IPS-18a (cell line): ENCODE data around the gene NLGN2.

Source experiments
- H3K27ac ChIP-seq: one replicate; pipeline ENCODE4 v1.5.1; 2013; ENCODE audit warnings: low read length
- H3K27me3 ChIP-seq: one replicate; pipeline ENCODE4 v1.6.1; 2013; ENCODE audit warnings: mild to moderate bottlenecking, low read length; ENCODE audit not compliant: control insufficient read depth, insufficient read depth
- H3K36me3 ChIP-seq: one replicate; pipeline ENCODE4 v1.6.1; 2013; ENCODE audit warnings: low read depth, low read length; ENCODE audit not compliant: control insufficient read depth
- H3K4me1 ChIP-seq: one replicate; pipeline ENCODE4 v1.6.1; 2013; ENCODE audit warnings: low read depth, low read length; ENCODE audit not compliant: control insufficient read depth
- H3K4me3 ChIP-seq: one replicate; pipeline ENCODE4 v1.5.1; 2013; ENCODE audit warnings: low read length
- H3K9ac ChIP-seq: one replicate; pipeline ENCODE4 v1.6.1; 2013; ENCODE audit warnings: mild to moderate bottlenecking, low read length, moderate library complexity
- H3K9me3 ChIP-seq: one replicate; pipeline ENCODE4 v1.6.1; 2013; ENCODE audit warnings: low read depth, low read length; ENCODE audit not compliant: control insufficient read depth

Gene NLGN2

GRCh38 chr17:7393613-7394451, 13.8 kb upstream of the NLGN2 start:
- Histone ChIP-seq H3K36me3 (peaks cover 13% of the 10 kb centered on the region), H3K9me3 (no peaks in the 10 kb centered on the region), H3K9ac (peak overlapping the region; percentile 61), H3K4me1 (no peaks in the 10 kb centered on the region), H3K27ac (no peak overlapping the region), H3K4me3 (peak overlapping the region; percentile 85), H3K27me3 (no peaks in the 10 kb centered on the region)

GRCh38 chr17:7394452-7395191, 13.0 kb upstream of the NLGN2 start, which contains the start of gene PLSCR3:
Gene PLSCR3, minus strand, starts transcription at chr17:7394525. Its CDS starts 415 bp downstream, at chr17:7394110.
- H3K4me1 ChIP-seq, result no peaks in the 10 kb centered on the region
- H3K9ac ChIP-seq, result peak within 1 kb of the TSS; percentile 61
- no peaks in the 10 kb centered on the region for H3K27me3 ChIP-seq
- no peaks in the 10 kb centered on the region for H3K9me3 ChIP-seq
- H3K36me3 ChIP-seq, result peaks cover 6% of the 10 kb centered on the region
- no peak within 1 kb of the TSS for H3K27ac ChIP-seq
- peak within 1 kb of the TSS; percentile 85 for H3K4me3 ChIP-seq

- H3K27ac ChIP-seq, result no peak overlapping the region
- no peak overlapping the region for H3K9ac ChIP-seq
- H3K4me1 ChIP-seq, result no peaks in the 10 kb centered on the region
- no peaks in the 10 kb centered on the region for H3K9me3 ChIP-seq
- peaks cover 3% of the 10 kb centered on the region for H3K36me3 ChIP-seq
- H3K27me3 ChIP-seq, result no peaks in the 10 kb centered on the region
- no peak overlapping the region for H3K4me3 ChIP-seq
Observed at GRCh38 chr17:7396147-7396546, 11.5 kb upstream of the NLGN2 start.

- H3K4me1 ChIP-seq, result peaks cover 7% of the 10 kb centered on the region
Observed at GRCh38 chr17:7398612-7399011, 9.0 kb upstream of the NLGN2 start.

GRCh38 chr17:7403043-7403726, 4.5 kb upstream of the NLGN2 start:
- Histone ChIP-seq H3K4me3 (peak overlapping the region; percentile 88), H3K27me3 (no peaks in the 10 kb centered on the region), H3K27ac (no peak overlapping the region)

More at GRCh38 chr17:7398612-7399011, 9.0 kb upstream of the NLGN2 start:
- no peaks in the 10 kb centered on the region for H3K27me3 ChIP-seq
- H3K27ac ChIP-seq, result no peak overlapping the region
- H3K9ac ChIP-seq, result no peak overlapping the region
- H3K36me3 ChIP-seq, result no peaks in the 10 kb centered on the region
- no peak overlapping the region for H3K4me3 ChIP-seq
- no peaks in the 10 kb centered on the region for H3K9me3 ChIP-seq

GRCh38 chr17:7403727-7403976, 4.0 kb upstream of the NLGN2 start:
- peaks cover 23% of the 10 kb centered on the region for H3K4me1 ChIP-seq
- H3K27ac ChIP-seq, result peak overlapping the region; percentile 43
- H3K27me3 ChIP-seq, result no peaks in the 10 kb centered on the region
- peak overlapping the region; percentile 72 for H3K9ac ChIP-seq
- peak overlapping the region; percentile 88 for H3K4me3 ChIP-seq
- no peaks in the 10 kb centered on the region for H3K36me3 ChIP-seq
- no peaks in the 10 kb centered on the region for H3K9me3 ChIP-seq

More at GRCh38 chr17:7403043-7403726, 4.5 kb upstream of the NLGN2 start:
- Histone ChIP-seq H3K9me3 (no peaks in the 10 kb centered on the region), H3K9ac (peak overlapping the region; percentile 72), H3K36me3 (no peaks in the 10 kb centered on the region), H3K4me1 (peaks cover 23% of the 10 kb centered on the region)

- Histone ChIP-seq H3K9ac (peak within 1 kb of the TSS; percentile 72), H3K9me3 (no peaks in the 10 kb centered on the region), H3K4me1 (peaks cover 23% of the 10 kb centered on the region), H3K36me3 (peaks cover 5% of the 10 kb centered on the region), H3K27ac (peak within 1 kb of the TSS; percentile 43), H3K27me3 (no peaks in the 10 kb centered on the region), H3K4me3 (peak within 1 kb of the TSS; percentile 88)
Observed at GRCh38 chr17:7403977-7404736, 3.5 kb upstream of the NLGN2 start, which contains the start of gene TMEM256. Gene TMEM256, minus strand, starts transcription at chr17:7404097. Its CDS starts 13 bp downstream, at chr17:7404084.

GRCh38 chr17:7404737-7405349, 2.8 kb upstream of the NLGN2 start:
- H3K4me3 ChIP-seq, result peak overlapping the region; percentile 87
- H3K9me3 ChIP-seq, result no peaks in the 10 kb centered on the region
- no peaks in the 10 kb centered on the region for H3K27me3 ChIP-seq
- H3K36me3 ChIP-seq, result peaks cover 12% of the 10 kb centered on the region
- H3K27ac ChIP-seq, result no peak overlapping the region
- peaks cover 23% of the 10 kb centered on the region for H3K4me1 ChIP-seq
- peak overlapping the region; percentile 47 for H3K9ac ChIP-seq

GRCh38 chr17:7405350-7406234, 2.1 kb upstream of the NLGN2 start:
- Histone ChIP-seq H3K4me1 (peaks cover 23% of the 10 kb centered on the region), H3K4me3 (peak overlapping the region; percentile 87), H3K27me3 (no peaks in the 10 kb centered on the region), H3K9ac (peak overlapping the region; percentile 47), H3K36me3 (peaks cover 19% of the 10 kb centered on the region), H3K9me3 (no peaks in the 10 kb centered on the region), H3K27ac (no peak overlapping the region)

GRCh38 chr17:7406235-7406825, 1.3 kb upstream of the NLGN2 start:
- Histone ChIP-seq H3K9ac (peak overlapping the region; percentile 47), H3K4me3 (peak overlapping the region; percentile 87), H3K27ac (no peak overlapping the region), H3K9me3 (no peaks in the 10 kb centered on the region), H3K36me3 (peaks cover 19% of the 10 kb centered on the region), H3K4me1 (peaks cover 23% of the 10 kb centered on the region), H3K27me3 (no peaks in the 10 kb centered on the region)
